Adrenal gland (tissue), 12 donors: ENCODE measurements around the gene PHKG2. TPM values are rescaled to one million over a fixed set of nuclear protein-coding genes. Genes with fewer than 3 reads are reported as not detected.

ENCODE experiments used
- DNase-seq, 7 donors: peaks; one replicate each; pipeline ENCODE4 v3.0.0-alpha.2; 2019 to 2020
- H3K27ac ChIP-seq, 5 donors: fragments of 200-600 bp; sonication (generic) in 4 of 5; 1 replicate in 3 of 5; 2 replicates in 2 of 5; pipeline versions ENCODE4 v1.5.1 to v1.8.0; 2016 to 2020; ENCODE audit warnings: mild to moderate bottlenecking in 1 of 5
- H3K27me3 ChIP-seq: fragments of 200-600 bp; 2 replicates; pipeline ENCODE4 v1.8.0; 2021
- H3K36me3 ChIP-seq, 2 donors: fragments of 200-600 bp; replicated peaks in 1 of 2; 1 replicate in 1 of 2; 2 replicates in 1 of 2; pipeline versions ENCODE4 v1.5.1 to v1.8.0; 2018 to 2022
- H3K4me1 ChIP-seq, 2 donors: fragments of 200-600 bp; replicated peaks in 1 of 2; 1 replicate in 1 of 2; 2 replicates in 1 of 2; pipeline versions ENCODE4 v1.5.1 to v1.8.0; 2018 to 2021
- H3K4me3 ChIP-seq, 4 donors: fragments of 200-600 bp; sonication (generic) in 3 of 4; one replicate each; pipeline ENCODE4 v1.5.1; 2016 to 2018
- H3K9me3 ChIP-seq, 3 donors: fragments of 200-600 bp; sonication (generic) in 1 of 3; replicated peaks in 1 of 3; 1 replicate in 2 of 3; 2 replicates in 1 of 3; pipeline versions ENCODE4 v1.5.1 to v1.8.0; 2016 to 2021
- CTCF ChIP-seq, 6 experiments: fragments of 450-650 bp in 4 of 6; fragments of 200-600 bp in 2 of 6; sonication (generic) in 1 of 6; IDR thresholded peaks; 1 replicate in 5 of 6; 2 replicates in 1 of 6; pipeline versions ENCODE4 v1.5.1 to v1.8.0; 2016 to 2021; ENCODE audit warnings: antibody characterized with exemption in 6 of 6, mild to moderate bottlenecking in 2 of 6, moderate library complexity in 1 of 6
- POLR2A ChIP-seq, 2 donors: fragments of 450-650 bp; IDR thresholded peaks; one replicate each; pipeline ENCODE4 v1.6.1; 2017; ENCODE audit warnings: antibody characterized with exemption in 2 of 2, mild to moderate bottlenecking in 2 of 2, moderate library complexity in 1 of 2
- WGBS, 4 donors: extraction: QIAGEN DNeasy Blood & Tissue Kit in 2 of 4; methylation state at CpG; one replicate each; pipeline versions ENCODE4 v1.1.5 to v1.1.7; 2013 to 2017; 5-methylcytosine and 5-hydroxymethylcytosine counted together
- intact Hi-C, 2 donors: fragments of 100-400 bp; cut with DNase I; formaldehyde crosslinking; loops; one replicate each; pipeline versions ENCODE4 v1.14.1 to v1.15.0; 2022 to 2023
- polyA plus RNA-seq, 3 donors: library from polyadenylated mRNA; stranded (reverse); fragments of 200-250 nt in 2 of 3; fragments of 350-450 nt in 1 of 3; fragmentation: Illumina TruSeq in 1 of 3; extraction: RNeasy Lipid Tissue Mini Kit (QIAGEN cat#74804) in 1 of 3; gene quantifications; one replicate each; pipeline ENCODE4 v1.2.3, GENCODE V29; 2013 to 2014
- total RNA-seq, 9 donors: library from RNA; depleted of rRNA in 4 of 9; stranded (reverse); fragments of >200 nt in 4 of 9; fragments of 120-200 nt in 1 of 9; fragmentation: NEBNext Ultra II Directional in 1 of 9; extraction: Animal tissue kit (Norgen Biotek cat#: 25700) in 1 of 9; gene quantifications; one replicate each; pipeline versions ENCODE4 v1.1.0 to v1.2.4, GENCODE V29; 2013 to 2023
- donor health status: healthy with polysubstance abuse.
- donor health status: Bipolar disorder and iron deficiency.
- donor health status: DM: yes; HTN: yes; CAD: no.
- donor health status: DM: no; HTN: no; CAD: no.
- donor health status: DM: no; HTN: no; CAD: no.
- donor health status: DM: yes; HTN: yes; CAD: no.

The PHKG2 gene
- total and polyA plus RNA-seq, 12 donors: 18.7 to 82.8 (median 35.2) TPM

- Histone ChIP-seq H3K4me3 (no peak overlapping the region), H3K4me1 (peaks cover 14 to 20% of the 10 kb centered on the region in 2 donors), H3K27ac (no peak overlapping the region), H3K27me3 (no peaks in the 10 kb centered on the region), H3K9me3 (no peaks in the 10 kb centered on the region), H3K36me3 (peaks cover 0 to 83% of the 10 kb centered on the region in 2 donors)
- DNase-seq: no peak
- intact Hi-C loops: no loop called here
- 67 to 79% (median 73%) methylated on average over 3 to 4 of the region's 4 CpGs for WGBS, 4 donors
- no peak for TF ChIP-seq POLR2A (IDR thresholded peaks at IDR 0.05)
- no peak for TF ChIP-seq CTCF (IDR thresholded peaks at IDR 0.05)
Measured at GRCh38 chr16:30766933-30767284, 18.7 kb downstream of the PHKG2 start.

GRCh38 chr16:30767767-30768465 lies 19.7 kb downstream of the PHKG2 start:
- no peak for DNase-seq
- intact Hi-C loops: no loop called here
- TF ChIP-seq CTCF (IDR thresholded peaks at IDR 0.05) (no peak), POLR2A (IDR thresholded peaks at IDR 0.05) (no peak)
- H3K4me1 ChIP-seq: peaks cover 12 to 15% of the 10 kb centered on the region in 2 donors
- H3K4me3 ChIP-seq: no peak overlapping the region
- WGBS, 4 donors: 91 to 94% (median 92%) methylated on average over 13 to 18 of the region's 18 CpGs
- no peaks in the 10 kb centered on the region for H3K9me3 ChIP-seq
- H3K36me3 ChIP-seq: peaks cover 0 to 93% of the 10 kb centered on the region in 2 donors
- H3K27me3 ChIP-seq: no peaks in the 10 kb centered on the region
- no peak overlapping the region for H3K27ac ChIP-seq

GRCh38 chr16:30768583-30769181 lies 20.5 kb downstream of the PHKG2 start:
- intact Hi-C loops: no loop called here
- peaks cover 4 to 8% of the 10 kb centered on the region in 2 donors for H3K4me1 ChIP-seq
- no peaks in the 10 kb centered on the region for H3K27me3 ChIP-seq
- peaks cover 0 to 100% of the 10 kb centered on the region in 2 donors for H3K36me3 ChIP-seq
- no peak for DNase-seq
- TF ChIP-seq CTCF (IDR thresholded peaks at IDR 0.05) (no peak), POLR2A (IDR thresholded peaks at IDR 0.05) (no peak)
- no peaks in the 10 kb centered on the region for H3K9me3 ChIP-seq
- no peak overlapping the region for H3K27ac ChIP-seq
- WGBS, 4 donors: 92 to 94% (median 94%) methylated on average over 22 to 23 of the region's 23 CpGs
- H3K4me3 ChIP-seq: no peak overlapping the region

- H3K27ac ChIP-seq: no peak overlapping the region
- H3K9me3 ChIP-seq: no peaks in the 10 kb centered on the region
- H3K4me3 ChIP-seq: no peak overlapping the region
- H3K4me1 ChIP-seq: peaks cover 0 to 1% of the 10 kb centered on the region in 2 donors
- TF ChIP-seq POLR2A (IDR thresholded peaks at IDR 0.05): no peak
- TF ChIP-seq CTCF (IDR thresholded peaks at IDR 0.05): no peak
- 91 to 96% (median 95%) methylated on average over 12 to 17 of the region's 17 CpGs for WGBS, 4 donors
- peaks cover 0 to 100% of the 10 kb centered on the region in 2 donors for H3K36me3 ChIP-seq
- no peaks in the 10 kb centered on the region for H3K27me3 ChIP-seq
- no peak for DNase-seq
- intact Hi-C loops: no loop called here
Measured at GRCh38 chr16:30769379-30770089, 21.3 kb downstream of the PHKG2 start.
